ENCODE measurements around the gene FNDC3B. TPM values are rescaled to one million over a fixed set of nuclear protein-coding genes. Genes with fewer than 3 reads are reported as not detected.

Gene FNDC3B
- total RNA-seq, 2 donors from 2014 or later, result 27.0 to 41.6 TPM

DNA sequence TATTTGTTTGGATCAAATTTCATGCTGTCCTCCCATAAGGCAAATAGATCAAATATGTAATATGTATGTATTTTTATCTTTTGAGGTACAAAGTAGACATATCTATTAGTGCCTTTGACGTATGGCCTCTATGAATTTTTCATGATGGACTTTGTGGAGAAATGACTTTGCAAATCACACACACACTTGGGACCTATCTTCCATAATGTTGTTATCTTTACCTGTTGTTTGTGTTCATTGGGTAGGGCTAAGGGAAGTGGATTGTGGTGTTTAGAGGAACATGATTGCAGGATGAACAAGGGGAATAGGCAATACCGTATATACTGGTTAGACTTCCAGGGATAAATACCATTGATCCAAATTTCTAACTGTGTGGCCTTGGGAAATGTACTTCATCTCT, 266.6 kb downstream of the FNDC3B start:
- Mint-ChIP-seq H3K4me3 (no peak overlapping the region), H3K36me3 (ENCODE audit: low read depth) (peaks cover 9% of the 10 kb centered on the region), H3K27ac (no peak overlapping the region), H3K4me1 (no peaks in the 10 kb centered on the region), H3K27me3 (no peaks in the 10 kb centered on the region)
- no peak for DNase-seq
- no peak for ATAC-seq
- no peaks in the 10 kb centered on the region for H3K9me3 ChIP-seq (ENCODE audit: control insufficient read depth, low read length, poor library complexity, severe bottlenecking)

DNA sequence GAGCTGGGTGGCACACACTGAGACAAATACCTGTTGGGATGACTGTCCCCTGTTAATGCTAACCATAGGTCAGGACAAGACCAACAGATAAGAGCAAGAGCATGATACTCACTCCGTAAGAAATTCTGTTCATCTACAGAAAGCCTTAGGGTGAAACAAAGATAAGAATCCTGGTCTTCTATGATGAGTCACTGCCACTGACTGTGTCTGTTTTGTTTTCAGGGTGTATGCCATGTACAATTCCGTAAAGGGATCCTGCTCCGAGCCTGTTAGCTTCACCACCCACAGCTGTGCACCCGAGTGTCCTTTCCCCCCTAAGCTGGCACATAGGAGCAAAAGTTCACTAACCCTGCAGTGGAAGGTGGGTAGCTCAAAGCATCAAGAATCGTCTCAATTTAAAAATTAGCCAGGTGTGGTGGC, 267.8 kb downstream of the FNDC3B start:
- Mint-ChIP-seq H3K27me3 (no peaks in the 10 kb centered on the region), H3K27ac (no peak overlapping the region), H3K36me3 (ENCODE audit: low read depth) (peaks cover 6% of the 10 kb centered on the region), H3K4me3 (no peak overlapping the region), H3K4me1 (no peaks in the 10 kb centered on the region)
- no peaks in the 10 kb centered on the region for H3K9me3 ChIP-seq (ENCODE audit: control insufficient read depth, low read length, poor library complexity, severe bottlenecking)
- DNase-seq (no peak), ATAC-seq (no peak)

- H3K36me3 Mint-ChIP-seq (ENCODE audit: low read depth), result peaks cover 6% of the 10 kb centered on the region
- H3K4me3 Mint-ChIP-seq, result no peak overlapping the region
- peaks cover 5% of the 10 kb centered on the region for H3K4me1 Mint-ChIP-seq
- ATAC-seq (no peak), DNase-seq (no peak)
- H3K9me3 ChIP-seq (ENCODE audit: control insufficient read depth, low read length, poor library complexity, severe bottlenecking), result no peaks in the 10 kb centered on the region
- H3K27me3 Mint-ChIP-seq, result no peaks in the 10 kb centered on the region
- no peak overlapping the region for H3K27ac Mint-ChIP-seq
These were observed 269.7 kb downstream of the FNDC3B start for GRCh38 chr3:172309059-172309458.

DNA sequence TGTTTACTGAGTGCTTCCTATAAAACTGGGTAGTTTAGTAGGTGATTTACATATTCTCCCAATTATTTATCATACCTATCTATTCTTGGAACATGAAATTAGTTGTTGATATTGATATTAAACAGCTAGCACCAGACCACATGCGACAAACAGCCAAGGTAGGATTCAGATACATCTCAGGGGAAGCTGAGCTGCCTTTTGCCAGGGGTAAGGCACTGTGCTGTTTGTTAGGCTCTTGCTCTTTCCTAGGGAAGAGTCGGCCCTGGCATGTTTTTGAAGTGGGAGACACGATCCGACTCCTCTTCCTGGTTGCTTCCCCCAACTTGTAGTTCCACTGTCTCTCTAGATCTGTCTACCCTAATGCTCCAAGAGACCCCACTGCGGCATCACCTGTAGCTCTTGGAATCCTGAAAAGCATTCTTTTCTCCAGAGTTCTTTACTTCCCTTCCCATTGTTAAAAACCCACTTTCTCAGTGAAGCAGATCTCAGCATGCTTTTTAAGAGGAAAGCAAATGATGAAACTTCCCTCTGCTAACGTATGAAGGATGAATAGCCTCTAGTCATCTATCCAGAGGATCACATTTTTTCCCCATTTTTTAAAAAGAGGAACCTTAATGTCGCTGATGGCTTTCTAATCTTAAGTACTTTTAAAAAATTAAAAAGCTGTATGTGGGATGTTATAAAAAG, 270.5 kb downstream of the FNDC3B start:
- H3K9me3 ChIP-seq (ENCODE audit: control insufficient read depth, low read length, poor library complexity, severe bottlenecking), result no peaks in the 10 kb centered on the region
- Mint-ChIP-seq H3K4me1 (peaks cover 5% of the 10 kb centered on the region), H3K27ac (no peak overlapping the region), H3K36me3 (ENCODE audit: low read depth) (peaks cover 6% of the 10 kb centered on the region), H3K4me3 (no peak overlapping the region), H3K27me3 (no peaks in the 10 kb centered on the region)
- ATAC-seq (no peak), DNase-seq (no peak)

GRCh38 chr3:172310428-172310760, 271.0 kb downstream of the FNDC3B start:
- peaks cover 5% of the 10 kb centered on the region for H3K4me1 Mint-ChIP-seq
- no peaks in the 10 kb centered on the region for H3K27me3 Mint-ChIP-seq
- H3K9me3 ChIP-seq (ENCODE audit: control insufficient read depth, low read length, poor library complexity, severe bottlenecking), result no peaks in the 10 kb centered on the region
- no peak overlapping the region for H3K27ac Mint-ChIP-seq
- H3K36me3 Mint-ChIP-seq (ENCODE audit: low read depth), result peaks cover 4% of the 10 kb centered on the region
- H3K4me3 Mint-ChIP-seq, result no peak overlapping the region
- ATAC-seq (no peak), DNase-seq (no peak)

GRCh38 chr3:172311217-172311616, 271.8 kb downstream of the FNDC3B start:
- no peak overlapping the region for H3K27ac Mint-ChIP-seq
- peaks cover 2% of the 10 kb centered on the region for H3K36me3 Mint-ChIP-seq (ENCODE audit: low read depth)
- ATAC-seq (no peak), DNase-seq (no peak)
- H3K4me3 Mint-ChIP-seq, result no peak overlapping the region
- H3K27me3 Mint-ChIP-seq, result no peaks in the 10 kb centered on the region
- H3K9me3 ChIP-seq (ENCODE audit: control insufficient read depth, low read length, poor library complexity, severe bottlenecking), result no peaks in the 10 kb centered on the region
- H3K4me1 Mint-ChIP-seq, result peaks cover 5% of the 10 kb centered on the region

GRCh38 chr3:172312001-172312400, 272.6 kb downstream of the FNDC3B start:
- Mint-ChIP-seq H3K27ac (no peak overlapping the region), H3K27me3 (no peaks in the 10 kb centered on the region), H3K4me1 (peaks cover 5% of the 10 kb centered on the region), H3K36me3 (ENCODE audit: low read depth) (peaks cover 2% of the 10 kb centered on the region), H3K4me3 (no peak overlapping the region)
- no peaks in the 10 kb centered on the region for H3K9me3 ChIP-seq (ENCODE audit: control insufficient read depth, low read length, poor library complexity, severe bottlenecking)
- DNase-seq (no peak), ATAC-seq (no peak)

GRCh38 chr3:172312711-172313110, 273.3 kb downstream of the FNDC3B start:
- Mint-ChIP-seq H3K27me3 (no peaks in the 10 kb centered on the region), H3K4me3 (no peak overlapping the region), H3K4me1 (peaks cover 5% of the 10 kb centered on the region), H3K27ac (no peak overlapping the region), H3K36me3 (ENCODE audit: low read depth) (peaks cover 2% of the 10 kb centered on the region)
- no peak for ATAC-seq
- no peaks in the 10 kb centered on the region for H3K9me3 ChIP-seq (ENCODE audit: control insufficient read depth, low read length, poor library complexity, severe bottlenecking)
- DNase-seq, result no peak

GRCh38 chr3:172313671-172314070, 274.3 kb downstream of the FNDC3B start:
- DNase-seq, result no peak
- H3K4me1 Mint-ChIP-seq, result peaks cover 5% of the 10 kb centered on the region
- no peaks in the 10 kb centered on the region for H3K9me3 ChIP-seq (ENCODE audit: control insufficient read depth, low read length, poor library complexity, severe bottlenecking)
- peaks cover 5% of the 10 kb centered on the region for H3K36me3 Mint-ChIP-seq (ENCODE audit: low read depth)
- no peak overlapping the region for H3K4me3 Mint-ChIP-seq
- ATAC-seq, result no peak
- no peaks in the 10 kb centered on the region for H3K27me3 Mint-ChIP-seq
- H3K27ac Mint-ChIP-seq, result no peak overlapping the region

DNA sequence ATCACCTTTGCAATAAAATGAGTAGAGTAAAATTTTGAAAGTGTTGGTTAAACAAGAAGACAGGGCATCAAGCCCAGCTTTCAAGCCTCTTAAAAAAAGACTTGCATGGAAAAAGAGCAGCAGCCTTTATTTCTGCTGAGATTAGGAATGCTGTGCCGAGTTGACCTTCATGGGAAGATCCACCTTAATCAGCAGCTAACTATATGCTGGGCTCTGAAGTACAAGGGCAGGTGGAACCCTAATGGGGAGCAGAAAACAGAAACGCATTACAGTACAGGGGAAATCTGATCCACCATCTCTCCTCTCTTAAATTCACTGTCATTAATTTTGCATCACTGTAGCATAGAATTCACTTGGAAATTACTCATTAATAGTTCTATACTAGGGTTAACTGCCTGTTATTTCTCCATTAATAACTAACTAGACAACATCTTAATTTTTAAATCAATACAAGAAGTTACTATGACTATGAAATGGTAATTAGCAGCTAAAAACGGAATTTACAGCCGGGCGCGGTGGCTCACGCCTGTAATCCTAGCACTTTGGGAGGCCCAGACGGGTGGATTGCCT, 275.3 kb downstream of the FNDC3B start:
- DNase-seq (no peak), ATAC-seq (no peak)
- no peak overlapping the region for H3K27ac Mint-ChIP-seq
- no peaks in the 10 kb centered on the region for H3K27me3 Mint-ChIP-seq
- H3K36me3 Mint-ChIP-seq (ENCODE audit: low read depth), result peaks cover 5% of the 10 kb centered on the region
- H3K4me3 Mint-ChIP-seq, result no peak overlapping the region
- H3K4me1 Mint-ChIP-seq, result peaks cover 5% of the 10 kb centered on the region
- no peaks in the 10 kb centered on the region for H3K9me3 ChIP-seq (ENCODE audit: control insufficient read depth, low read length, poor library complexity, severe bottlenecking)

GRCh38 chr3:172315401-172316091, 276.2 kb downstream of the FNDC3B start:
- Mint-ChIP-seq H3K27me3 (no peaks in the 10 kb centered on the region), H3K36me3 (ENCODE audit: low read depth) (peaks cover 2% of the 10 kb centered on the region), H3K27ac (no peak overlapping the region)

GRCh38 chr3:172316758-172317157, 277.4 kb downstream of the FNDC3B start:
- ATAC-seq, result no peak
- no peaks in the 10 kb centered on the region for H3K9me3 ChIP-seq (ENCODE audit: control insufficient read depth, low read length, poor library complexity, severe bottlenecking)
- Mint-ChIP-seq H3K4me3 (no peak overlapping the region), H3K36me3 (ENCODE audit: low read depth) (peaks cover 2% of the 10 kb centered on the region), H3K4me1 (peaks cover 10% of the 10 kb centered on the region), H3K27ac (no peak overlapping the region), H3K27me3 (no peaks in the 10 kb centered on the region)
- no peak for DNase-seq

More at GRCh38 chr3:172315401-172316091, 276.2 kb downstream of the FNDC3B start:
- DNase-seq (no peak), ATAC-seq (no peak)
- Mint-ChIP-seq H3K4me1 (peaks cover 9% of the 10 kb centered on the region), H3K4me3 (no peak overlapping the region)
- H3K9me3 ChIP-seq (ENCODE audit: control insufficient read depth, low read length, poor library complexity, severe bottlenecking), result no peaks in the 10 kb centered on the region

DNA sequence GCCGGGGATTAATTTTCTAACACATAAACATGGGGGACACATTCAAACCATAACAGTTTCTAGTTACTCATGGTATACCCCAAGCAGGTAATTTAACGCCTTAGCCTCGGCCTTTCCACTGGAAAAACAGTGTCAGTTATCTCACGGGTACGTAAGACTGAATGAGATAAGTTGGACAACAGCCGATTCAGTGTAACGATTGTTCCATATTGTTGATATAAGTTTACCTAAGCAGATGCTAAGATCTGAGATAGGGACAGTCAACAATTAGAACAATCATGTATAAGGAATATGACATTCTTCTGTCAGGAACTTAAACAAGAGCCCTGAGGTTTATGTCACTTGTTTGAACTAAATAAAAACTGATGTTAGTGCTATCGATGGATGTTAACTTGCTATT, 278.1 kb downstream of the FNDC3B start:
- peaks cover 10% of the 10 kb centered on the region for H3K4me1 Mint-ChIP-seq
- no peak overlapping the region for H3K27ac Mint-ChIP-seq
- no peaks in the 10 kb centered on the region for H3K27me3 Mint-ChIP-seq
- H3K36me3 Mint-ChIP-seq (ENCODE audit: low read depth), result peaks cover 2% of the 10 kb centered on the region
- DNase-seq, result no peak
- ATAC-seq, result no peak
- H3K9me3 ChIP-seq (ENCODE audit: control insufficient read depth, low read length, poor library complexity, severe bottlenecking), result no peaks in the 10 kb centered on the region
- H3K4me3 Mint-ChIP-seq, result no peak overlapping the region

DNA sequence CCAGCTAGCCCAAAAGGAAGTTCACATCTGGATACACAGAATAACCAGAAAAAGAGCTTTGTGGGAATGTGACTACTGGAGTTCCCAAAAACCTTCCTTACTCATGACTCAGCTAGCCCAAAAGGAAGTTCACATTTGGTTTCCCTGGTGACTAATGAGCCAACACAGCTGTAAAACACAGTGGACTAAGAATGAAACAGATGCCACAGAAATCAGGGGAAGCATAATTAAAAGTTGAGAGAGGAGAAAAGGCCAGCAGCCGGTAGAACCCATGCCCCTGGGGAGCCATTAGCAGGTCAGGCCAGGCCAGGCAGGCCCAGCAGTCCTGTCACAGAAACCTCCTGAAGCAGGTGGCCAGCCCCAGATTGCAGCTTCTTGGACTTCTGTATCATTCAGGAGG, 278.6 kb downstream of the FNDC3B start:
- Mint-ChIP-seq H3K27ac (no peak overlapping the region), H3K36me3 (ENCODE audit: low read depth) (peaks cover 2% of the 10 kb centered on the region)
- no peak for ATAC-seq

More for the DNA sequence above, 278.6 kb downstream of the FNDC3B start:
- H3K9me3 ChIP-seq (ENCODE audit: control insufficient read depth, low read length, poor library complexity, severe bottlenecking), result no peaks in the 10 kb centered on the region
- no peak for DNase-seq
- H3K4me1 Mint-ChIP-seq, result peaks cover 10% of the 10 kb centered on the region
- no peak overlapping the region for H3K4me3 Mint-ChIP-seq
- no peaks in the 10 kb centered on the region for H3K27me3 Mint-ChIP-seq
